ENCODE results near the gene ADD2. TPM values are rescaled to one million over a fixed set of nuclear protein-coding genes. Genes with fewer than 3 reads are reported as not detected.
A peak's percentile ranks its signal among the peaks of the same experiment; 100 is the strongest.

ADD2 gene
- total and polyA plus RNA-seq, 2 experiments from 2014 or later = 34.6 to 223 TPM

DNA sequence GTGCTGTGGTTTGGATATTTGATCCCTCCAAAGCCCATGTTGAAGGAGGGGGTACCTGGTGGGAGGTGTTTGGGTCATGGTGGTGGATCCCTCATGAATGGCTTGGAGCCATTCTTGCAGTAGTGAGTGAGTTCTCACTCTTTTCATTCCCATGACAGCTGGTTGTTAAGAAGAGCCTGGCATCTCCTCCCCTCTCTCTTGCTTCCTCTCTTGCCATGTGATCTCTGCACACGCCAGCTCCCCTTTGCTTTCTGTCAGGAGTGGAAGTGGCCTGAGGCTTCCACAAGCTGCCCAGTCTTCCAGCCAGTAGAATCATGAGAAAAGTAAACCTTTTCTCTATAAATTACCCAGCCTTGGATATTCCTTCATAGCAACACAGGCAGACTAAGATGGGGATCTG, 8.6 kb downstream of the ADD2 start:
- H3K9me2 ChIP-seq (ENCODE audit: insufficient read depth) = no peaks in the 10 kb centered on the region
- no peaks in the 10 kb centered on the region for H3F3A ChIP-seq (replicated peaks; ENCODE audit: low read depth)
- Mint-ChIP-seq H3K36me3 (ENCODE audit: low read depth) (peaks cover 8% of the 10 kb centered on the region), H3K9me3 (no peaks in the 10 kb centered on the region), H3K27ac (no peak overlapping the region), H3K4me3 (no peak overlapping the region), H3K4me1 (peaks cover 56% of the 10 kb centered on the region), H3K27me3 (ENCODE audit: insufficient read depth, low read depth, poor library complexity) (peaks cover 7% of the 10 kb centered on the region)
- DNase-seq (ENCODE audit: low spot score) (no peak), ATAC-seq (no peak)
- H3K79me2 ChIP-seq (replicated peaks; ENCODE audit: insufficient read depth) = peaks cover 100% of the 10 kb centered on the region
- TF ChIP-seq STAT1 (IDR thresholded peaks at IDR 0.05; ENCODE audit: unreplicated experiment) = no peak
- no peak for TF ChIP-seq ZNF114 (CRISPR knock-in tag; IDR thresholded peaks at IDR 0.05)
- no peak for TF ChIP-seq CREB1 (CRISPR knock-in tag; IDR thresholded peaks at IDR 0.05; ENCODE audit: low read depth)
- no peaks in the 10 kb centered on the region for H3K36me3 ChIP-seq (ENCODE audit: insufficient read depth)
- 0 out of 2 replicates have a peak overlapping the region, but pooled peaks have one; percentile 8 for H3K4me2 ChIP-seq
- H2AFZ ChIP-seq = no peak overlapping the region
- H3K27ac ChIP-seq (ENCODE audit: low read depth) = no peak overlapping the region
- no peaks in the 10 kb centered on the region for H3K27me3 ChIP-seq (ENCODE audit: insufficient read depth)
- H3K4me1 ChIP-seq (ENCODE audit: insufficient read depth) = peaks cover 45% of the 10 kb centered on the region
- 0 out of 2 replicates have a peak overlapping the region, but pooled peaks have one; percentile 28 for H3K4me3 ChIP-seq
- H4K20me1 ChIP-seq (replicated peaks; ENCODE audit: insufficient read depth) = peaks cover 75% of the 10 kb centered on the region

DNA sequence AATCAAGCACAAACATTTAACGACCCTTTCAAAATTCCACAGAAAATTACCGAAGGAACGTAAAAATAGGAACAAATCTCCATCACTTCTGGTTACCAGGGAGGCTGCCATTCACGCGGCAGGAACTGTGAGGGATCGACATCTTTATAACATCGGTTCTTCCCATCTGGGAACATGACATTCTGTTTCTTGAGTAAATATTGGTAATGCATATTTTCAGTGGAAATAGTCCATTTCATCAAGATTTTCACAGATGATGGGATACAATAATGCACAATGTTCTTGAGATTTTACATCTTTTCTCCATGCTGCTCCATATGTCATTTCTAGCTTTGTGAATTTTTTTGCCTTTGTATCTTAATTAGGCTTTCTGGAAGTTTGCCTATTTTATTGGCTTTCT, 10.0 kb downstream of the ADD2 start:
- Histone ChIP-seq H3F3A (replicated peaks; ENCODE audit: low read depth) (no peaks in the 10 kb centered on the region), H3K4me2 (no peak overlapping the region), H4K20me1 (replicated peaks; ENCODE audit: insufficient read depth) (peaks cover 81% of the 10 kb centered on the region), H3K4me3 (no peak overlapping the region), H3K4me1 (ENCODE audit: insufficient read depth) (peaks cover 53% of the 10 kb centered on the region), H3K27ac (ENCODE audit: low read depth) (no peak overlapping the region), H3K36me3 (ENCODE audit: insufficient read depth) (no peaks in the 10 kb centered on the region), H3K9me2 (ENCODE audit: insufficient read depth) (0 out of 2 replicates have a peak, but pooled peaks cover 3% of the 10 kb centered on the region), H2AFZ (no peak overlapping the region), H3K27me3 (ENCODE audit: insufficient read depth) (no peaks in the 10 kb centered on the region), H3K79me2 (replicated peaks; ENCODE audit: insufficient read depth) (peaks cover 100% of the 10 kb centered on the region)
- H3K27ac Mint-ChIP-seq = no peak overlapping the region
- no peak for DNase-seq (ENCODE audit: low spot score)
- no peak overlapping the region for H3K4me3 Mint-ChIP-seq
- H3K36me3 Mint-ChIP-seq (ENCODE audit: low read depth) = peaks cover 4% of the 10 kb centered on the region
- TF ChIP-seq EZH2phosphoT487 (IDR thresholded peaks at IDR 0.05; ENCODE audit: unreplicated experiment) (no peak), EZH2 (IDR thresholded peaks at IDR 0.05; ENCODE audit: low read depth, unreplicated experiment) (no peak), JUNB (IDR thresholded peaks at IDR 0.05; ENCODE audit: unreplicated experiment) (no peak), NANOG (IDR thresholded peaks at IDR 0.05; ENCODE audit: borderline replicate concordance) (no peak), POLR2AphosphoS5 (IDR thresholded peaks at IDR 0.05; ENCODE audit: low read depth) (no peak)
- TF ChIP-seq, protein P1, sequence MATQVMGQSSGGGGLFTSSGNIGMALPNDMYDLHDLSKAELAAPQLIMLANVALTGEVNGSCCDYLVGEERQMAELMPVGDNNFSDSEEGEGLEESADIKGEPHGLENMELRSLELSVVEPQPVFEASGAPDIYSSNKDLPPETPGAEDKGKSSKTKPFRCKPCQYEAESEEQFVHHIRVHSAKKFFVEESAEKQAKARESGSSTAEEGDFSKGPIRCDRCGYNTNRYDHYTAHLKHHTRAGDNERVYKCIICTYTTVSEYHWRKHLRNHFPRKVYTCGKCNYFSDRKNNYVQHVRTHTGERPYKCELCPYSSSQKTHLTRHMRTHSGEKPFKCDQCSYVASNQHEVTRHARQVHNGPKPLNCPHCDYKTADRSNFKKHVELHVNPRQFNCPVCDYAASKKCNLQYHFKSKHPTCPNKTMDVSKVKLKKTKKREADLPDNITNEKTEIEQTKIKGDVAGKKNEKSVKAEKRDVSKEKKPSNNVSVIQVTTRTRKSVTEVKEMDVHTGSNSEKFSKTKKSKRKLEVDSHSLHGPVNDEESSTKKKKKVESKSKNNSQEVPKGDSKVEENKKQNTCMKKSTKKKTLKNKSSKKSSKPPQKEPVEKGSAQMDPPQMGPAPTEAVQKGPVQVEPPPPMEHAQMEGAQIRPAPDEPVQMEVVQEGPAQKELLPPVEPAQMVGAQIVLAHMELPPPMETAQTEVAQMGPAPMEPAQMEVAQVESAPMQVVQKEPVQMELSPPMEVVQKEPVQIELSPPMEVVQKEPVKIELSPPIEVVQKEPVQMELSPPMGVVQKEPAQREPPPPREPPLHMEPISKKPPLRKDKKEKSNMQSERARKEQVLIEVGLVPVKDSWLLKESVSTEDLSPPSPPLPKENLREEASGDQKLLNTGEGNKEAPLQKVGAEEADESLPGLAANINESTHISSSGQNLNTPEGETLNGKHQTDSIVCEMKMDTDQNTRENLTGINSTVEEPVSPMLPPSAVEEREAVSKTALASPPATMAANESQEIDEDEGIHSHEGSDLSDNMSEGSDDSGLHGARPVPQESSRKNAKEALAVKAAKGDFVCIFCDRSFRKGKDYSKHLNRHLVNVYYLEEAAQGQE (IDR thresholded peaks at IDR 0.05; ENCODE audit: unreplicated experiment) = no peak
- TF ChIP-seq, protein P2, sequence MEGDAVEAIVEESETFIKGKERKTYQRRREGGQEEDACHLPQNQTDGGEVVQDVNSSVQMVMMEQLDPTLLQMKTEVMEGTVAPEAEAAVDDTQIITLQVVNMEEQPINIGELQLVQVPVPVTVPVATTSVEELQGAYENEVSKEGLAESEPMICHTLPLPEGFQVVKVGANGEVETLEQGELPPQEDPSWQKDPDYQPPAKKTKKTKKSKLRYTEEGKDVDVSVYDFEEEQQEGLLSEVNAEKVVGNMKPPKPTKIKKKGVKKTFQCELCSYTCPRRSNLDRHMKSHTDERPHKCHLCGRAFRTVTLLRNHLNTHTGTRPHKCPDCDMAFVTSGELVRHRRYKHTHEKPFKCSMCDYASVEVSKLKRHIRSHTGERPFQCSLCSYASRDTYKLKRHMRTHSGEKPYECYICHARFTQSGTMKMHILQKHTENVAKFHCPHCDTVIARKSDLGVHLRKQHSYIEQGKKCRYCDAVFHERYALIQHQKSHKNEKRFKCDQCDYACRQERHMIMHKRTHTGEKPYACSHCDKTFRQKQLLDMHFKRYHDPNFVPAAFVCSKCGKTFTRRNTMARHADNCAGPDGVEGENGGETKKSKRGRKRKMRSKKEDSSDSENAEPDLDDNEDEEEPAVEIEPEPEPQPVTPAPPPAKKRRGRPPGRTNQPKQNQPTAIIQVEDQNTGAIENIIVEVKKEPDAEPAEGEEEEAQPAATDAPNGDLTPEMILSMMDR (conservative IDR thresholded peaks at IDR 0.05; ENCODE audit: low read depth in 2 of 2) = no peak
- TF ChIP-seq, protein P3, sequence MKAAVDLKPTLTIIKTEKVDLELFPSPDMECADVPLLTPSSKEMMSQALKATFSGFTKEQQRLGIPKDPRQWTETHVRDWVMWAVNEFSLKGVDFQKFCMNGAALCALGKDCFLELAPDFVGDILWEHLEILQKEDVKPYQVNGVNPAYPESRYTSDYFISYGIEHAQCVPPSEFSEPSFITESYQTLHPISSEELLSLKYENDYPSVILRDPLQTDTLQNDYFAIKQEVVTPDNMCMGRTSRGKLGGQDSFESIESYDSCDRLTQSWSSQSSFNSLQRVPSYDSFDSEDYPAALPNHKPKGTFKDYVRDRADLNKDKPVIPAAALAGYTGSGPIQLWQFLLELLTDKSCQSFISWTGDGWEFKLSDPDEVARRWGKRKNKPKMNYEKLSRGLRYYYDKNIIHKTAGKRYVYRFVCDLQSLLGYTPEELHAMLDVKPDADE (IDR thresholded peaks at IDR 0.05) = no peak
- no peak for ATAC-seq
- H3K4me1 Mint-ChIP-seq = peaks cover 48% of the 10 kb centered on the region
- H3K27me3 Mint-ChIP-seq (ENCODE audit: insufficient read depth, low read depth, poor library complexity) = peaks cover 3% of the 10 kb centered on the region
- no peaks in the 10 kb centered on the region for H3K9me3 Mint-ChIP-seq

Measured in GM23338 (cell line).